HepG2 (cell line): ENCODE measurements around the gene CDC42EP1. TPM values are rescaled to one million over a fixed set of nuclear protein-coding genes. Genes with fewer than 3 reads are reported as not detected.
A peak's percentile ranks its signal among the peaks of the same experiment; 100 is the strongest.

Source experiments
- GATA4 ChIP-seq: sonication (generic); IDR thresholded peaks from 2 replicates; pipeline ENCODE4 v1.6.1; 2016; ENCODE audit warnings: antibody characterized with exemption, low read depth, borderline replicate concordance
- HIVEP1 ChIP-seq: sonication (generic); formaldehyde crosslinking; IDR thresholded peaks from 2 replicates; pipeline ENCODE4 v1.4.0; 2020; ENCODE audit warnings: mild to moderate bottlenecking, missing genetic modification reagents
- MIXL1 ChIP-seq: IDR thresholded peaks from 2 replicates; pipeline ENCODE4 v1.6.1; 2016
- PAWR ChIP-seq: sonication (generic); formaldehyde crosslinking; IDR thresholded peaks from 2 replicates; pipeline ENCODE4 v1.4.0; 2020; ENCODE audit warnings: missing genetic modification reagents, mild to moderate bottlenecking, borderline replicate concordance
- PITX1 ChIP-seq: sonication (generic); formaldehyde crosslinking; IDR thresholded peaks from 2 replicates; pipeline ENCODE4 v1.5.1; 2020; ENCODE audit warnings: mild to moderate bottlenecking, missing genetic modification reagents
- PTBP1 ChIP-seq: fragments of 200-400 bp; formaldehyde crosslinking; IDR thresholded peaks from 2 replicates; pipeline ENCODE4 v1.6.1; 2018; ENCODE audit warnings: low read length, low read depth; ENCODE audit not compliant: poor library complexity, severe bottlenecking
- RBAK ChIP-seq: sonication (generic); formaldehyde crosslinking; IDR thresholded peaks from 2 replicates; pipeline ENCODE4 v1.5.1; 2020; ENCODE audit warnings: mild to moderate bottlenecking, missing genetic modification reagents
- REL ChIP-seq: sonication (generic); formaldehyde crosslinking; conservative IDR thresholded peaks from 2 replicates; pipeline ENCODE4 v1.8.0; 2022; ENCODE audit warnings: mild to moderate bottlenecking, missing genetic modification reagents, moderate library complexity
- SAFB2 ChIP-seq: sonication (generic); formaldehyde crosslinking; IDR thresholded peaks from 2 replicates; pipeline ENCODE4 v1.5.1; 2020; ENCODE audit warnings: missing genetic modification reagents, low read depth, mild to moderate bottlenecking, borderline replicate concordance
- SALL2 ChIP-seq: sonication (generic); formaldehyde crosslinking; IDR thresholded peaks from 2 replicates; pipeline ENCODE4 v1.8.1; 2023; ENCODE audit warnings: mild to moderate bottlenecking, missing genetic modification reagents, inconsistent platforms
- SIX1 ChIP-seq: sonication (generic); formaldehyde crosslinking; IDR thresholded peaks from 2 replicates; pipeline ENCODE4 v1.4.0; 2020; ENCODE audit warnings: missing genetic modification reagents, borderline replicate concordance
- SMYD3 ChIP-seq: sonication (generic); formaldehyde crosslinking; IDR thresholded peaks from 2 replicates; pipeline ENCODE4 v1.8.1; 2023; ENCODE audit warnings: mild to moderate bottlenecking, missing genetic modification reagents
- SNAI1 ChIP-seq: sonication (generic); formaldehyde crosslinking; IDR thresholded peaks from 2 replicates; pipeline ENCODE4 v1.5.0; 2020; ENCODE audit warnings: mild to moderate bottlenecking, missing genetic modification reagents, borderline replicate concordance
- TCF7L2 ChIP-seq: IDR thresholded peaks from 2 replicates; pipeline ENCODE4 v1.6.1; 2011; ENCODE audit warnings: mild to moderate bottlenecking, low read depth, low read length, moderate library complexity
- TOE1 ChIP-seq: sonication (generic); formaldehyde crosslinking; IDR thresholded peaks from 2 replicates; pipeline ENCODE4 v1.4.0; 2020; ENCODE audit warnings: mild to moderate bottlenecking, missing genetic modification reagents
- ZBTB7B ChIP-seq: sonication (generic); formaldehyde crosslinking; IDR thresholded peaks from 2 replicates; pipeline ENCODE4 v1.4.0; 2020; ENCODE audit warnings: missing genetic modification reagents
- ZNF333 ChIP-seq: sonication (generic); formaldehyde crosslinking; IDR thresholded peaks from 2 replicates; pipeline ENCODE4 v1.4.0; 2020; ENCODE audit warnings: mild to moderate bottlenecking, missing genetic modification reagents, borderline replicate concordance
- ZNF367 ChIP-seq: sonication (generic); formaldehyde crosslinking; IDR thresholded peaks from 2 replicates; pipeline ENCODE4 v1.4.0; 2020; ENCODE audit warnings: missing genetic modification reagents, borderline replicate concordance
- ZNF484 ChIP-seq: sonication (generic); formaldehyde crosslinking; IDR thresholded peaks from 2 replicates; pipeline ENCODE4 v1.5.1; 2020; ENCODE audit warnings: mild to moderate bottlenecking, low read depth, missing genetic modification reagents, borderline replicate concordance
- ZNF746 ChIP-seq: sonication (generic); formaldehyde crosslinking; IDR thresholded peaks from 2 replicates; pipeline ENCODE4 v1.8.0; 2022; ENCODE audit warnings: mild to moderate bottlenecking, missing genetic modification reagents
- ZNF75D ChIP-seq: sonication (generic); formaldehyde crosslinking; IDR thresholded peaks from 2 replicates; pipeline ENCODE4 v1.8.1; 2023; ENCODE audit warnings: missing genetic modification reagents, mild to moderate bottlenecking, borderline replicate concordance
- polyA plus RNA-seq, 8 experiments: library from polyadenylated mRNA; depleted of rRNA in 3 of 8; stranded (reverse) in 7 of 8; unstranded in 1 of 8; fragments of >200 nt; fragmentation: Illumina TruSeq in 4 of 8; extraction: Trizol in 4 of 8; gene quantifications; 2 replicates each; pipeline versions ENCODE4 v1.2.1 to v1.2.3, GENCODE V29; 2011 to 2016; ENCODE audit warnings: low read depth in 4 of 8, missing spikeins in 1 of 8, mixed read lengths in 1 of 8; ENCODE audit not compliant: insufficient read depth in 1 of 8
- total RNA-seq, 5 experiments: library from RNA; depleted of rRNA; stranded (reverse); fragments of >200 nt; fragmentation: Illumina TruSeq; extraction: Trizol; gene quantifications; 2 replicates each; pipeline ENCODE4 v1.2.3, GENCODE V29; 2016; ENCODE audit warnings: low read depth in 1 of 5
- TF ChIP-seq, protein P1 (sequence below): sonication (generic); formaldehyde crosslinking; IDR thresholded peaks from 2 replicates; pipeline ENCODE4 v1.8.0; 2022; ENCODE audit warnings: low read depth, missing genetic modification reagents
- TF ChIP-seq, protein P2 (sequence below), 2 experiments: IDR thresholded peaks; 2 replicates each; pipeline ENCODE4 v1.6.1; 2011 to 2012; ENCODE audit warnings: low read length in 2 of 2, borderline replicate concordance in 1 of 2, low read depth in 1 of 2, mild to moderate bottlenecking in 1 of 2, moderate library complexity in 1 of 2
- TF ChIP-seq, protein P3 (sequence below): IDR thresholded peaks from 2 replicates; pipeline ENCODE4 v1.6.1; 2016; ENCODE audit warnings: missing compliant biosample characterization, missing genetic modification reagents, borderline replicate concordance

Gene CDC42EP1
- total and polyA plus RNA-seq, 2 of the 13 experiments (the other 11 are each of a cell fraction or from before 2014, with no cell fraction given), result 17.1 to 29.5 TPM

DNA sequence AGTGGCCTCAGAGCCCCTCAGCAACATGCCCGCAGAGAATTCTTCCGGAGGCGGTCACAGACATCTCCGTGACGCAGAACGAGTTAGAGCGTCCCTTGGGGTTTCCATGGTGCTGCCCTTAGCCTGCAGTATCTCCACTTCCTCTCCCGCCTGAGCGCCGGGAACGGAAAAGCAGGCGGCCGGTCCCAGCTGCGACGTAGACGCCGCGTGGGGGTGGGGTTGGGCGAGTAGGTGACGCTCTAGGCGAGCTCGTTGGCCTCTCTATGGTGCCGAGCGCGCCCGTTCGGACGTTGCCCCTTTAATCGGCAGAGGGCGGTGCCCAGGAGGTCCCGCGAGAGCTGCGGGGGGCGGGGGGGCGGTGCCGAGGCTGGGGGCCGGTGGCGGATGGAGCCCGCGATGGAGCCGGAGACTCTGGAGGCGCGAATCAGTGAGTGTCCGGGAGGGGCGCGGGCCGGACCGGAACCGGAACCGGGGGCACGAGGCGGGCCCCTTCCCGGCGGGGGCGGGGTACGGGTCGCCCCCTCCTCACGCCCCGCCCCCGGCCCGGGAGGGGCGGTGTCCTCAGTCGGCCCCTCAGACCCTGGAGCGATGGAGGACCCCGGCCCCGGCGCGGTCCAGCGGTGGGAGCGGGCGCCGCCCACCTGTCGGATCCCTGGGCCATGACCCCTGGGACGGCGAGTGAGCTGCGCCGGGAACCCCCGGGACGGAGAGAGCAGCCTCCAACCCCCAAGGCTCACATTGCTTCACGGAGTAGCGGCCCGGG, 48.4 kb downstream of the CDC42EP1 start, which contains the start of gene GGA1 (continued):
- TF ChIP-seq, protein P1, sequence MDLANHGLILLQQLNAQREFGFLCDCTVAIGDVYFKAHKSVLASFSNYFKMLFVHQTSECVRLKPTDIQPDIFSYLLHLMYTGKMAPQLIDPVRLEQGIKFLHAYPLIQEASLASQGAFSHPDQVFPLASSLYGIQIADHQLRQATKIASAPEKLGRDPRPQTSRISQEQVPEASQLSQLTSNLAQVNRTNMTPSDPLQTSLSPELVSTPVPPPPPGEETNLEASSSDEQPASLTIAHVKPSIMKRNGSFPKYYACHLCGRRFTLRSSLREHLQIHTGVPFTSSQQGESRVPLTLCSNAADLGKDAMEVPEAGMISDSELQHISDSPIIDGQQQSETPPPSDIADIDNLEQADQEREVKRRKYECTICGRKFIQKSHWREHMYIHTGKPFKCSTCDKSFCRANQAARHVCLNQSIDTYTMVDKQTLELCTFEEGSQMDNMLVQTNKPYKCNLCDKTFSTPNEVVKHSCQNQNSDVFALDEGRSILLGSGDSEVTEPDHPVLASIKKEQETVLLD (CRISPR knock-in tag), result peak; percentile 99
- TF ChIP-seq ZNF75D (CRISPR knock-in tag) (peak; percentile 54; the same call in 1 of the 2 replicates), PITX1 (CRISPR knock-in tag) (peak; percentile 56; the same call in 1 of the 2 replicates), MIXL1 (CRISPR knock-in tag) (no peak; the same call in 1 of the 2 replicates), TCF7L2 (no peak), ZNF484 (CRISPR knock-in tag) (no peak), SAFB2 (CRISPR knock-in tag) (no peak; the same call in 1 of the 2 replicates), REL (CRISPR knock-in tag) (no peak), ZNF333 (CRISPR knock-in tag) (no peak), ZNF367 (no peak; the same call in 1 of the 2 replicates), HIVEP1 (peak; percentile 60), SMYD3 (CRISPR knock-in tag) (no peak), SNAI1 (CRISPR knock-in tag) (0 out of 2 replicates have a peak, but pooled peaks have one; percentile 29), PAWR (CRISPR knock-in tag) (no peak; the same call in 1 of the 2 replicates), GATA4 (no peak), ZNF746 (CRISPR knock-in tag) (no peak), TOE1 (CRISPR knock-in tag) (no peak), SALL2 (peak; percentile 62), RBAK (CRISPR knock-in tag) (no peak), PTBP1 (no peak), SIX1 (CRISPR knock-in tag) (no peak), ZBTB7B (CRISPR knock-in tag) (peak; percentile 47; the same call in 1 of the 2 replicates)
- TF ChIP-seq, protein P2, sequence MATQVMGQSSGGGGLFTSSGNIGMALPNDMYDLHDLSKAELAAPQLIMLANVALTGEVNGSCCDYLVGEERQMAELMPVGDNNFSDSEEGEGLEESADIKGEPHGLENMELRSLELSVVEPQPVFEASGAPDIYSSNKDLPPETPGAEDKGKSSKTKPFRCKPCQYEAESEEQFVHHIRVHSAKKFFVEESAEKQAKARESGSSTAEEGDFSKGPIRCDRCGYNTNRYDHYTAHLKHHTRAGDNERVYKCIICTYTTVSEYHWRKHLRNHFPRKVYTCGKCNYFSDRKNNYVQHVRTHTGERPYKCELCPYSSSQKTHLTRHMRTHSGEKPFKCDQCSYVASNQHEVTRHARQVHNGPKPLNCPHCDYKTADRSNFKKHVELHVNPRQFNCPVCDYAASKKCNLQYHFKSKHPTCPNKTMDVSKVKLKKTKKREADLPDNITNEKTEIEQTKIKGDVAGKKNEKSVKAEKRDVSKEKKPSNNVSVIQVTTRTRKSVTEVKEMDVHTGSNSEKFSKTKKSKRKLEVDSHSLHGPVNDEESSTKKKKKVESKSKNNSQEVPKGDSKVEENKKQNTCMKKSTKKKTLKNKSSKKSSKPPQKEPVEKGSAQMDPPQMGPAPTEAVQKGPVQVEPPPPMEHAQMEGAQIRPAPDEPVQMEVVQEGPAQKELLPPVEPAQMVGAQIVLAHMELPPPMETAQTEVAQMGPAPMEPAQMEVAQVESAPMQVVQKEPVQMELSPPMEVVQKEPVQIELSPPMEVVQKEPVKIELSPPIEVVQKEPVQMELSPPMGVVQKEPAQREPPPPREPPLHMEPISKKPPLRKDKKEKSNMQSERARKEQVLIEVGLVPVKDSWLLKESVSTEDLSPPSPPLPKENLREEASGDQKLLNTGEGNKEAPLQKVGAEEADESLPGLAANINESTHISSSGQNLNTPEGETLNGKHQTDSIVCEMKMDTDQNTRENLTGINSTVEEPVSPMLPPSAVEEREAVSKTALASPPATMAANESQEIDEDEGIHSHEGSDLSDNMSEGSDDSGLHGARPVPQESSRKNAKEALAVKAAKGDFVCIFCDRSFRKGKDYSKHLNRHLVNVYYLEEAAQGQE (IDR thresholded peaks at IDR 0.05; ENCODE audit: borderline replicate concordance in 1 of 2, low read depth in 1 of 2, low read length in 2 of 2), result no peak
- TF ChIP-seq, protein P3, sequence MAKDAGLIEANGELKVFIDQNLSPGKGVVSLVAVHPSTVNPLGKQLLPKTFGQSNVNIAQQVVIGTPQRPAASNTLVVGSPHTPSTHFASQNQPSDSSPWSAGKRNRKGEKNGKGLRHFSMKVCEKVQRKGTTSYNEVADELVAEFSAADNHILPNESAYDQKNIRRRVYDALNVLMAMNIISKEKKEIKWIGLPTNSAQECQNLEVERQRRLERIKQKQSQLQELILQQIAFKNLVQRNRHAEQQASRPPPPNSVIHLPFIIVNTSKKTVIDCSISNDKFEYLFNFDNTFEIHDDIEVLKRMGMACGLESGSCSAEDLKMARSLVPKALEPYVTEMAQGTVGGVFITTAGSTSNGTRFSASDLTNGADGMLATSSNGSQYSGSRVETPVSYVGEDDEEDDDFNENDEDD, result peak; percentile 68; the same call in 1 of the 2 replicates
